Right hindlimb (tissue), 1 donor: Measurements from ENCODE around the gene CKS1B.

ENCODE experiments used
- DNase-seq: peaks from one replicate; pipeline ENCODE4 v3.0.0-alpha.2; 2018

Gene CKS1B

GRCh38 chr1:154988058-154988954 lies 13.8 kb downstream of the CKS1B start:
- DNase-seq, result no peak

- DNase-seq, result no peak
These were observed 14.8 kb downstream of the CKS1B start for GRCh38 chr1:154989195-154989860.

GRCh38 chr1:154990276-154990675 lies 15.8 kb downstream of the CKS1B start:
- no peak for DNase-seq

DNA sequence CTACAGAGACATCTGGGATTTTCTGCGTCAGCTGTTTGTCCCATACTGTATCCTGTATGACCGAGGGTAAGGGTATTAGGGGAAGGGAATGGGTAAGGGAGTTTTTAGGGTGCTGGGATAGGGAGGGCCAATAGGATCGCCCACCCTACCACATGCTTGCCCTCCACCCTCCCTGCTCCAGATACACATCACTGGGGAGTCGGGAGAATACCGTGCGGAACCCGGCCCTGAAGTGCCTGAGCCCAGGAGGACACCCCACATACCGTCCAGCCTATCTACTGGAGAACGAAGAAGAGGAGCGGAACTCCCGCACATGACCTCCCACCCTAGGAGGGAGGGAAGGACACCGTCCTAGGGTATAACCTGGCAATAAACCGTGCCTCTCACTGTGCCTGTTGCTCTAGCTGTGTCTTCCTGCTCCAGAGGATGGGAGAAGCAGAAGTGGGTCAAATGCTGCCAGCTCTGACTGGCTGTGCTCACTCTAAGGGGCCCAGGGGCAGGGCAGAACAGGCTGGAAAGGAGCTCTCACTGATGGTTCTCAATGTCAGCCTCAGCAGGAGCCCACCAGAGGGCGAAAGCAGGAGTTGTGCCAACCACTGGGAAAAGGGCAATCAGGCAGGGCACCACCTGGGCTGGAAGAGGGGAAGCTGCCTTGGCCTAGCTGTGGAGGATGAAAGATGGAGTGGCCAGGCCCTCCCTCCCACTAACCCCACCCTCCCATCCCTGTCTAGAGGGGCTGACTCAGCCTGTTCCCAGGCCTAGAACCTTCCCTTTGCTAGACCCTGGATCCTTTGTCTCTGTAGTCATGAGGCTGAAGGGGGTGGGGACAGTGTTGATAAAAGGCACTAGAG lies 18.5 kb downstream of the CKS1B start:
- DNase-seq, result peak; percentile 21

GRCh38 chr1:154993572-154994268 lies 19.2 kb downstream of the CKS1B start, which contains the start of gene LENEP:
TSS of gene LENEP (plus strand) at chr1:154993586. CDS start at chr1:154993608, 22 bp downstream.
- DNase-seq, result peak; percentile 16

- no peak for DNase-seq
These were observed 19.7 kb downstream of the CKS1B start for GRCh38 chr1:154994269-154994587.

GRCh38 chr1:154994591-154994990 lies 20.1 kb downstream of the CKS1B start:
- no peak for DNase-seq

- DNase-seq, result peak; percentile 59
These were observed 21.0 kb downstream of the CKS1B start for GRCh38 chr1:154995301-154995983.

GRCh38 chr1:154996966-154997701 lies 22.7 kb downstream of the CKS1B start:
- peak; percentile 18 for DNase-seq

DNA sequence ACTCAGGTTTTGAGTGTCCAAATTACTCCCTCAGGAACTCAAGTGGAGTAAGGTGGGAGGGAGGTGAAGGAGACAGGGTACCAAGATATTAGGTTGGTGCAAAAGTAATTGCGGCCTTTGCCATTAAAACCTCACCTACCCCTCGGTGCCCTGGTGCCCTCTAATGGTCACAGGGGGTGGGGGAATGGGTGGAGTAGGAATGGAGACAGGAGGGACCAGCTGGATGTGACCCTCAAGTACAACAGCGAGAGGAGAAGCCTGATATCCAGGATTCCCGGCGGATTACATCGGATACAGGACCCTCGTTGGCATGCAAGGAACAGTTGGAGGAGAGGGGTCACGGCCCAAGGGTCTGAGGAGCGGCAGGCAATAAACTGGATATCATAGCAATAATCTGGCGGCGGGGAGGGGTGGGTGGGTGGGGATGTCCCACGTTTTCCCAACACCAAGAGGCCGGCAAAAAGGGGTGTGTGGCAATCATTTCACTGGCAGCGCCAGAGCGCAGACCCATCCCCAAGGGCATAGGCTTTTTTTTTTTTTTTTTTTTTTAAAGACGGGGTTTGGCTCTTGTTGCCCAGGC lies 23.8 kb downstream of the CKS1B start:
- peak; percentile 16 for DNase-seq

DNA sequence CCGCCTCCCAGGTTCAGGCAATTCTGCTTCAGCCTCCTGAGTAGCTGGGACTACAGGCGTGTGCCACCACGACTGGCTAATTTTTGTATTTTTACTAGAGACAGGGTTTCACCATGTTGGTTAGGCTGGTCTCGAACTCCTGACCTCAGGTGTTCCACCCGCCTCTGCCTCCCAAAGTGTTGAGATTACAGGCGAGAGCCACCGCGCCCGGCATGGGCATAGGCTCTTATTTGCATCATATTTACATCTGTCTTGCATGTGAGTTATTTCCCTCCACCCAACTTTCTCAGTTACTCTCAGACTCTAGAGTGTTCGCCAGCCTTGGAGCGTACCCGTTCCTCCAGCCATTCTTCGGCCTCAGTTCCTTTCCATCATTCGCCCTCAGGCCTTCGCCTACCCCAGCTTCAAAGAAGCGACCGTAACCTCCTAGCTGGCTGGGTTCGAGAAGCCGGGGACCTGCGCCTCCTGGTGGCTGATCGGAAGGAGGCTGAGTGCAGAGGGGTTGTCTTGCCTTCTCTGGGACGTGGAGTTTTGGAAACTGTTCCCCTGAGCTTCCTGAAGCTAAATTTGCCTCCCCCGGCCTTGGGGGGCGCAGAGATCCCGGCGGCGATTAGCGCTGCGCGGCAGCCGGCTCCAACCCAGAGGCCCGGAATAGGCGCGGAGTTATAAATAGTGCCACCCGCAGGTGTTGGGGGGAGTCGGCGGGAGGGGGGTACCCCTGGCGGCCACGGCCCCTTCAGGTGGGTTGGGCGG lies 24.5 kb downstream of the CKS1B start:
- peak; percentile 84 for DNase-seq

- DNase-seq, result peak; percentile 55
These were observed 25.3 kb downstream of the CKS1B start for GRCh38 chr1:154999571-155000410.

- DNase-seq, result no peak
These were observed 25.9 kb downstream of the CKS1B start for GRCh38 chr1:155000411-155000725.

GRCh38 chr1:155000726-155001424 lies 26.4 kb downstream of the CKS1B start:
- DNase-seq, result peak; percentile 93

- DNase-seq, result no peak
These were observed 26.9 kb downstream of the CKS1B start for GRCh38 chr1:155001425-155001674.

- peak; percentile 100 for DNase-seq
These were observed 27.4 kb downstream of the CKS1B start for GRCh38 chr1:155001675-155002463.

DNA sequence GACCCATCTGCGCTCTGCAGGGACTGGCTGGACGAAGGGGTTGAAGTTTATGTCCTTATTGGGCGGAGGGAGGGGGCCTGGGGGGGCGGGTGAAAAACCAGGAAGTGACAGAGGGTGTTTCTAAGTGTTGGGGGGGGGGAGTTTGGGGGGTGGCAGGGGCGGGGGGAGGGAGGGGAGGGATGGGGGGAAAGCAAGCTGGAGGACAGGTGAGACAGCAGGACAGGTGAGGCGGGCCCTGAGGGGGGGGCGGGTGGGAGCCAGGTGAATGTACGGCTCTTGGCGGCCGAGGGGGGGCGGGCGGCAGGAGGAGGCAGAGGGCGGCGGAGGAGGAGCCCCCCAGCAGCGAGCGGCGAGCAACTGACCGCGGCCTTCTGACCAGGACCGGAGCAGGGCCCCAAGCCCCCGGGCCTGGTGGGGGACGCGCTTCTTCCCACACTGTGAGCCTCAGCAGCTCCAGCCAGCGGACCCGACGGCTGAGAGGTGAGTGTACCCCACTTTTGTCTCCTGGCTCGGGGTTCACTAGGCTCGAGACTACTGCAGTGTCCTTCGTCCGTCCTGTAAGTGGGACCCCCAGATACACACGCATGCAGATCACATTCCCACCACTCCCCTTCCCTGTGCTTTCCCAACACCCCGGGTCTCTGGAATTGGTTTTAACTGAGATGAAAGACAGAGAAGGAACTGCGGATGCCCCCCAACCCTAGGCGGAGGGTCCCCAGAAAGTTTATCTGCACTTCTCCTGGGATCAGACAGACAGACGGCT lies 28.2 kb downstream of the CKS1B start, which contains the start of gene ZBTB7B:
TSS of gene ZBTB7B (plus strand) at position 339 of the 763 bp plus-strand sequence. CDS start 11,859 bp downstream, outside the sequence.
- DNase-seq, result no peak
